Spleen (tissue), 7 donors: ENCODE measurements around the gene CDK14.

Experiments
- POLR2A ChIP-seq, 3 donors: fragments of 450-650 bp; IDR thresholded peaks; one replicate each; pipeline ENCODE4 v1.5.1; 2017; ENCODE audit warnings: antibody characterized with exemption in 3 of 3, mild to moderate bottlenecking in 1 of 3
- POLR2AphosphoS5 ChIP-seq, 3 donors: sonication (generic); formaldehyde crosslinking; IDR thresholded peaks; one replicate each; pipeline ENCODE4 v1.5.1; 2017; ENCODE audit warnings: antibody characterized with exemption in 3 of 3
- TF ChIP-seq, protein P1 (sequence below), 11 experiments: fragments of 200-600 bp in 7 of 11; fragments of 450-650 bp in 4 of 11; sonication (generic) in 4 of 11; IDR thresholded peaks in 8 of 11; conservative IDR thresholded peaks in 3 of 11; 1 replicate in 7 of 11; 2 replicates in 4 of 11; pipeline versions ENCODE4 v1.4.0 to v1.8.0; 2016 to 2021; ENCODE audit warnings: antibody characterized with exemption in 11 of 11, inconsistent platforms in 4 of 11, mild to moderate bottlenecking in 1 of 11
- donor health status: DM: no; HTN: no; CAD: no; lungs with moderate emphysema.
- donor health status: DM: no; HTN: no; CAD: no.
- donor health status: DM: no; HTN: no; CAD: no.

GRCh38 chr7:91140286-91140685, 544.2 kb downstream of the CDK14 start:
- no peak for TF ChIP-seq POLR2AphosphoS5 (IDR thresholded peaks at IDR 0.05)
- TF ChIP-seq, protein P1, sequence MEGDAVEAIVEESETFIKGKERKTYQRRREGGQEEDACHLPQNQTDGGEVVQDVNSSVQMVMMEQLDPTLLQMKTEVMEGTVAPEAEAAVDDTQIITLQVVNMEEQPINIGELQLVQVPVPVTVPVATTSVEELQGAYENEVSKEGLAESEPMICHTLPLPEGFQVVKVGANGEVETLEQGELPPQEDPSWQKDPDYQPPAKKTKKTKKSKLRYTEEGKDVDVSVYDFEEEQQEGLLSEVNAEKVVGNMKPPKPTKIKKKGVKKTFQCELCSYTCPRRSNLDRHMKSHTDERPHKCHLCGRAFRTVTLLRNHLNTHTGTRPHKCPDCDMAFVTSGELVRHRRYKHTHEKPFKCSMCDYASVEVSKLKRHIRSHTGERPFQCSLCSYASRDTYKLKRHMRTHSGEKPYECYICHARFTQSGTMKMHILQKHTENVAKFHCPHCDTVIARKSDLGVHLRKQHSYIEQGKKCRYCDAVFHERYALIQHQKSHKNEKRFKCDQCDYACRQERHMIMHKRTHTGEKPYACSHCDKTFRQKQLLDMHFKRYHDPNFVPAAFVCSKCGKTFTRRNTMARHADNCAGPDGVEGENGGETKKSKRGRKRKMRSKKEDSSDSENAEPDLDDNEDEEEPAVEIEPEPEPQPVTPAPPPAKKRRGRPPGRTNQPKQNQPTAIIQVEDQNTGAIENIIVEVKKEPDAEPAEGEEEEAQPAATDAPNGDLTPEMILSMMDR (IDR thresholded peaks at IDR 0.05 in 8 of 11, conservative IDR thresholded peaks at IDR 0.05 in 3 of 11): no peak
- no peak for TF ChIP-seq POLR2A (IDR thresholded peaks at IDR 0.05)
